ENCODE results near the gene ELN.

ELN gene

GRCh38 chr7:74059681-74060588, 32.0 kb downstream of the ELN start:
- Histone ChIP-seq H3K27me3 (ENCODE audit: control insufficient read depth, insufficient read depth, low read length) (no peaks in the 10 kb centered on the region), H3K27ac (ENCODE audit: low read length) (no peak overlapping the region), H3K36me3 (ENCODE audit: control insufficient read depth, low read depth, low read length) (no peaks in the 10 kb centered on the region), H3K9me3 (ENCODE audit: control insufficient read depth, low read depth, low read length) (no peaks in the 10 kb centered on the region), H3K9ac (ENCODE audit: low read length) (no peak overlapping the region), H3K4me3 (ENCODE audit: low read length) (no peak overlapping the region), H3K4me1 (ENCODE audit: control insufficient read depth, low read depth, low read length) (no peaks in the 10 kb centered on the region)

DNA sequence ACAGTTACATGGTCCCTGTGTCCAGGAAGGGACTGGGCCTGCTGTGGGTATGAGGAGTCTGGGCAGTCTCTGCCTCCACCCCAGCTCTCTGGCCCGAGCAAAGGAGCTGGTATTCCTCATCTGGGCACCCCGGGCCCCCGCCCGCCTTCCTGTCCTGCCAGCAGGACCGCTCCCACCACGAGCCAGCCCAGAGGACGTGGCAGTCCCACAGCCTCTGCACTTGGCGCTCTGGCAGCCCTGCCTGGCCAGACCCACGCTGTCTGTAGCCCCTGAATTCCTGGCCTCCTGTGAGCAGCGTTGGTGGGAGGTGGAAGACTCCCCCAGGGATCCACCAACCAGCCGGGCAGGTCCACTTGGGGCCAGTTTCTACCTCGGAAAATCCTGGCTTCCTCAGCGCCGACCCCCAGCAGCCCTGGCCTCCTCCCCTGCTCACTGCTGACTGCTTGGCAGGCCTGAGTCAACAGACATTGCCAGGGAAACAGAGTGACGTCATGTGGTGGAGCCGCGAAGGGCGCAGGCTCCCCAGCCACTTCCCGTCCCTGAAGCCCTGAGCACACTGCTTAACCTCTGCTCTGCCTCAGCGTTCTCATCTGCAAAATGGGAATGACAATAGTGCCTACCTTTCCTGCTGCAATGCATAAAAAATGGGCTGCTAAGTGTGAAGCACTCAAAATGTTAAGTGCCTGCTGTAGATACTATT, 34.0 kb downstream of the ELN start:
- H3K9me3 ChIP-seq (ENCODE audit: control insufficient read depth, low read depth, low read length): no peaks in the 10 kb centered on the region
- no peak overlapping the region for H3K4me3 ChIP-seq (ENCODE audit: low read length)
- peaks cover 4% of the 10 kb centered on the region for H3K4me1 ChIP-seq (ENCODE audit: control insufficient read depth, low read depth, low read length)
- H3K36me3 ChIP-seq (ENCODE audit: control insufficient read depth, low read depth, low read length): no peaks in the 10 kb centered on the region
- no peaks in the 10 kb centered on the region for H3K27me3 ChIP-seq (ENCODE audit: control insufficient read depth, insufficient read depth, low read length)
- H3K27ac ChIP-seq (ENCODE audit: low read length): no peak overlapping the region
- H3K9ac ChIP-seq (ENCODE audit: low read length): no peak overlapping the region

GRCh38 chr7:74063223-74063641, 35.3 kb downstream of the ELN start:
- H3K27ac ChIP-seq (ENCODE audit: low read length): no peak overlapping the region

GRCh38 chr7:74063646-74064045, 35.7 kb downstream of the ELN start:
- Histone ChIP-seq H3K4me1 (ENCODE audit: control insufficient read depth, low read depth, low read length) (peaks cover 4% of the 10 kb centered on the region), H3K4me3 (ENCODE audit: low read length) (no peak overlapping the region), H3K27me3 (ENCODE audit: control insufficient read depth, insufficient read depth, low read length) (no peaks in the 10 kb centered on the region), H3K27ac (ENCODE audit: low read length) (no peak overlapping the region), H3K36me3 (ENCODE audit: control insufficient read depth, low read depth, low read length) (no peaks in the 10 kb centered on the region), H3K9ac (ENCODE audit: low read length) (no peak overlapping the region), H3K9me3 (ENCODE audit: control insufficient read depth, low read depth, low read length) (no peaks in the 10 kb centered on the region)

More at GRCh38 chr7:74063223-74063641, 35.3 kb downstream of the ELN start:
- Histone ChIP-seq H3K9me3 (ENCODE audit: control insufficient read depth, low read depth, low read length) (no peaks in the 10 kb centered on the region), H3K4me1 (ENCODE audit: control insufficient read depth, low read depth, low read length) (peaks cover 4% of the 10 kb centered on the region), H3K36me3 (ENCODE audit: control insufficient read depth, low read depth, low read length) (no peaks in the 10 kb centered on the region), H3K9ac (ENCODE audit: low read length) (no peak overlapping the region), H3K4me3 (ENCODE audit: low read length) (no peak overlapping the region), H3K27me3 (ENCODE audit: control insufficient read depth, insufficient read depth, low read length) (no peaks in the 10 kb centered on the region)

- no peak overlapping the region for H3K27ac ChIP-seq (ENCODE audit: low read length)
- H3K9me3 ChIP-seq (ENCODE audit: control insufficient read depth, low read depth, low read length): no peaks in the 10 kb centered on the region
- peaks cover 4% of the 10 kb centered on the region for H3K4me1 ChIP-seq (ENCODE audit: control insufficient read depth, low read depth, low read length)
- H3K27me3 ChIP-seq (ENCODE audit: control insufficient read depth, insufficient read depth, low read length): no peaks in the 10 kb centered on the region
- H3K9ac ChIP-seq (ENCODE audit: low read length): no peak overlapping the region
- H3K36me3 ChIP-seq (ENCODE audit: control insufficient read depth, low read depth, low read length): no peaks in the 10 kb centered on the region
- H3K4me3 ChIP-seq (ENCODE audit: low read length): no peak overlapping the region
Observed at GRCh38 chr7:74064696-74065095, 36.7 kb downstream of the ELN start.

GRCh38 chr7:74066626-74067025, 38.7 kb downstream of the ELN start:
- Histone ChIP-seq H3K27me3 (ENCODE audit: control insufficient read depth, insufficient read depth, low read length) (no peaks in the 10 kb centered on the region), H3K9ac (ENCODE audit: low read length) (no peak overlapping the region), H3K9me3 (ENCODE audit: control insufficient read depth, low read depth, low read length) (no peaks in the 10 kb centered on the region), H3K4me1 (ENCODE audit: control insufficient read depth, low read depth, low read length) (peaks cover 4% of the 10 kb centered on the region), H3K4me3 (ENCODE audit: low read length) (no peak overlapping the region), H3K36me3 (ENCODE audit: control insufficient read depth, low read depth, low read length) (no peaks in the 10 kb centered on the region), H3K27ac (ENCODE audit: low read length) (no peak overlapping the region)

- H3K4me1 ChIP-seq (ENCODE audit: control insufficient read depth, low read depth, low read length): peaks cover 4% of the 10 kb centered on the region
- no peak overlapping the region for H3K9ac ChIP-seq (ENCODE audit: low read length)
- no peaks in the 10 kb centered on the region for H3K27me3 ChIP-seq (ENCODE audit: control insufficient read depth, insufficient read depth, low read length)
- H3K36me3 ChIP-seq (ENCODE audit: control insufficient read depth, low read depth, low read length): no peaks in the 10 kb centered on the region
- no peaks in the 10 kb centered on the region for H3K9me3 ChIP-seq (ENCODE audit: control insufficient read depth, low read depth, low read length)
- no peak overlapping the region for H3K27ac ChIP-seq (ENCODE audit: low read length)
- no peak overlapping the region for H3K4me3 ChIP-seq (ENCODE audit: low read length)
Observed at GRCh38 chr7:74068378-74069085, 40.6 kb downstream of the ELN start.

DNA sequence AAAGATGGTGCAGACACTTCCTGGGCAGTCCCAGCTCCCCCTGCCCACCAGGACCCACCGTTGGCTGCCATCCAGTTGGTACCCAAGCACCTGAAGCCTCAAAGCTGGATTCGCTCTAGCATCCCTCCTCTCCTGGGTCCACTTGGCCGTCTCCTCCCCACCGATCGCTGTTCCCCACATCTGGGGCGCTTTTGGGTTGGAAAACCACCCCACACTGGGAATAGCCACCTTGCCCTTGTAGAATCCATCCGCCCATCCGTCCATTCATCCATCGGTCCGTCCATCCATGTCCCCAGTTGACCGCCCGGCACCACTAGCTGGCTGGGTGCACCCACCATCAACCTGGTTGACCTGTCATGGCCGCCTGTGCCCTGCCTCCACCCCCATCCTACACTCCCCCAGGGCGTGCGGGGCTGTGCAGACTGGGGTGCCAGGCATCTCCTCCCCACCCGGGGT, 41.1 kb downstream of the ELN start:
- no peak overlapping the region for H3K27ac ChIP-seq (ENCODE audit: low read length)
- H3K4me1 ChIP-seq (ENCODE audit: control insufficient read depth, low read depth, low read length): peaks cover 4% of the 10 kb centered on the region
- no peaks in the 10 kb centered on the region for H3K27me3 ChIP-seq (ENCODE audit: control insufficient read depth, insufficient read depth, low read length)
- H3K9me3 ChIP-seq (ENCODE audit: control insufficient read depth, low read depth, low read length): no peaks in the 10 kb centered on the region
- no peak overlapping the region for H3K9ac ChIP-seq (ENCODE audit: low read length)
- no peaks in the 10 kb centered on the region for H3K36me3 ChIP-seq (ENCODE audit: control insufficient read depth, low read depth, low read length)
- no peak overlapping the region for H3K4me3 ChIP-seq (ENCODE audit: low read length)

DNA sequence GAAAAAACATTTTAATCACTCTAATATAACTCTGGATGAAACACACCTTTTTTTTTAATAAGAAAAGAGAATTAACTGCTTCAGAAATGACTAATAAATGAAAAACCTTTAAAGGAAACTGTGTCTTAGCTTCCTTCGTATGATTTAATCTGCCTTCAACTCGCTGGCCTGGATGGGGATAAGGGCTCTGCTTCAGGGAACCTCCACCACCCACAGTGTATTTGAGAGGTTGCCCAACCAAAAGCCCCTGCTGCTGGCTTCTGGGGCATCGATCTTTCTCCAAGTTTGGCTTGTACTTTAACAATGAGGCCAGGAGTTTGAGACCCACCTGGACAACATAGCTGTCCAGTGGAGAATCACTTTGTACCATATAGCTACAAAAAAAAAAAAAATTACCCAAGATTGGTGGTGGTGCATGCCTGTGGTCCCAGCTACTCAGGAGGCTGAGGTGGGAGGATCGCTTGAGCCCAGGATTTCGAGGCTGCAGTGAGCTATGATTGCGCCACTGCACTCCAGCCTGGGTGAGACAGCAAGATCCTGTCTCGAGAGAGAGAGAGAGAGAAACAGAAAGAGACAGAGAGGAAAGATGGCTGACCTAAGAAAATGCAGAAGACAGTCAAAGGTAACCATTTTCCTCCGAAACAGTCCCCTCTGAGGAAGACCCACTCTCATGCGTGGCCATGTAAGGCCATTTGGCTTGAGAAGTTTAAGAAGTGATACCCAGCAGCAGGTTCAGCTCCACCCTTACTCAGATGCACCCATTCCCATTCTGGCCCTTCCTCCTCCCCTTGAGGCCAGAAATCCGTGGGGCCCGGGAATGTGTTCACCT, 42.0 kb downstream of the ELN start:
- H3K9me3 ChIP-seq (ENCODE audit: control insufficient read depth, low read depth, low read length): no peaks in the 10 kb centered on the region
- H3K27me3 ChIP-seq (ENCODE audit: control insufficient read depth, insufficient read depth, low read length): no peaks in the 10 kb centered on the region
- H3K4me1 ChIP-seq (ENCODE audit: control insufficient read depth, low read depth, low read length): peaks cover 4% of the 10 kb centered on the region
- no peak overlapping the region for H3K9ac ChIP-seq (ENCODE audit: low read length)
- no peak overlapping the region for H3K4me3 ChIP-seq (ENCODE audit: low read length)
- H3K36me3 ChIP-seq (ENCODE audit: control insufficient read depth, low read depth, low read length): no peaks in the 10 kb centered on the region
- no peak overlapping the region for H3K27ac ChIP-seq (ENCODE audit: low read length)

- H3K36me3 ChIP-seq (ENCODE audit: control insufficient read depth, low read depth, low read length): no peaks in the 10 kb centered on the region
- no peaks in the 10 kb centered on the region for H3K9me3 ChIP-seq (ENCODE audit: control insufficient read depth, low read depth, low read length)
- no peak overlapping the region for H3K4me3 ChIP-seq (ENCODE audit: low read length)
- no peaks in the 10 kb centered on the region for H3K27me3 ChIP-seq (ENCODE audit: control insufficient read depth, insufficient read depth, low read length)
- no peak overlapping the region for H3K9ac ChIP-seq (ENCODE audit: low read length)
- H3K27ac ChIP-seq (ENCODE audit: low read length): no peak overlapping the region
- peaks cover 4% of the 10 kb centered on the region for H3K4me1 ChIP-seq (ENCODE audit: control insufficient read depth, low read depth, low read length)
Observed at GRCh38 chr7:74070619-74070921, 42.6 kb downstream of the ELN start.

GRCh38 chr7:74071121-74071520, 43.1 kb downstream of the ELN start:
- H3K27ac ChIP-seq (ENCODE audit: low read length): no peak overlapping the region
- H3K27me3 ChIP-seq (ENCODE audit: control insufficient read depth, insufficient read depth, low read length): no peaks in the 10 kb centered on the region
- H3K9ac ChIP-seq (ENCODE audit: low read length): no peak overlapping the region
- no peaks in the 10 kb centered on the region for H3K36me3 ChIP-seq (ENCODE audit: control insufficient read depth, low read depth, low read length)
- no peak overlapping the region for H3K4me3 ChIP-seq (ENCODE audit: low read length)
- H3K4me1 ChIP-seq (ENCODE audit: control insufficient read depth, low read depth, low read length): no peaks in the 10 kb centered on the region
- H3K9me3 ChIP-seq (ENCODE audit: control insufficient read depth, low read depth, low read length): no peaks in the 10 kb centered on the region
